Mesendoderm (in vitro differentiated cells): ENCODE data around the gene TGOLN2.

Experiments used
- DNase-seq: peaks from one replicate; pipeline ENCODE4 v3.0.0; 2013
- H2AK5ac ChIP-seq: 2 replicates; pipeline ENCODE4 v1.6.1; 2013; ENCODE audit warnings: low read length, inconsistent platforms
- H2BK120ac ChIP-seq: 2 replicates; pipeline ENCODE4 v1.6.1; 2013; ENCODE audit warnings: low read depth, mild to moderate bottlenecking, low read length, moderate library complexity, mixed read lengths
- H2BK15ac ChIP-seq: replicated peaks from 2 replicates; pipeline ENCODE4 v1.6.1; 2013; ENCODE audit warnings: low read depth, mild to moderate bottlenecking, moderate library complexity
- H2BK5ac ChIP-seq: 2 replicates; pipeline ENCODE4 v1.6.1; 2013; ENCODE audit warnings: low read length, inconsistent platforms
- H3K18ac ChIP-seq: 2 replicates; pipeline ENCODE4 v1.6.1; 2013; ENCODE audit warnings: mild to moderate bottlenecking, low read length, mixed read lengths
- H3K23ac ChIP-seq: one replicate; pipeline ENCODE4 v1.6.1; 2013; ENCODE audit warnings: low read length
- H3K27ac ChIP-seq: 2 replicates; pipeline ENCODE4 v1.5.1; 2013; ENCODE audit warnings: low read depth, mild to moderate bottlenecking, inconsistent platforms, low read length, moderate library complexity
- H3K27me3 ChIP-seq: 2 replicates; pipeline ENCODE4 v1.6.1; 2013; ENCODE audit warnings: low read length, control low read depth, mild to moderate bottlenecking, inconsistent platforms; ENCODE audit not compliant: insufficient read depth, poor library complexity
- H3K36me3 ChIP-seq: 2 replicates; pipeline ENCODE4 v1.6.1; 2013; ENCODE audit warnings: low read length, inconsistent platforms; ENCODE audit not compliant: control insufficient read depth, insufficient read depth
- H3K4ac ChIP-seq: one replicate; pipeline ENCODE4 v1.6.1; 2013; ENCODE audit warnings: low read depth, mild to moderate bottlenecking, low read length, moderate library complexity
- H3K4me1 ChIP-seq: 2 replicates; pipeline ENCODE4 v1.6.1; 2013; ENCODE audit warnings: low read depth, low read length, inconsistent platforms; ENCODE audit not compliant: control insufficient read depth
- H3K4me2 ChIP-seq: 2 replicates; pipeline ENCODE4 v1.6.1; 2013; ENCODE audit warnings: low read length
- H3K4me3 ChIP-seq: 2 replicates; pipeline ENCODE4 v1.5.1; 2013; ENCODE audit warnings: mild to moderate bottlenecking, low read length
- H3K56ac ChIP-seq: one replicate; pipeline ENCODE4 v1.6.1; 2013; ENCODE audit warnings: low read length
- H3K79me1 ChIP-seq: 2 replicates; pipeline ENCODE4 v1.6.1; 2013; ENCODE audit warnings: low read length, inconsistent platforms
- H3K79me2 ChIP-seq: 2 replicates; pipeline ENCODE4 v1.6.1; 2013; ENCODE audit warnings: mild to moderate bottlenecking, low read length; ENCODE audit not compliant: control insufficient read depth, insufficient read depth
- H3K9ac ChIP-seq: 2 replicates; pipeline ENCODE4 v1.6.1; 2013; ENCODE audit warnings: low read length, inconsistent platforms
- H4K5ac ChIP-seq: one replicate; pipeline ENCODE4 v1.6.1; 2013; ENCODE audit warnings: low read length
- H4K8ac ChIP-seq: one replicate; pipeline ENCODE4 v1.6.1; 2013; ENCODE audit warnings: low read depth, mild to moderate bottlenecking, control low read depth, low read length, moderate library complexity
- WGBS: extraction: QIAGEN DNeasy Blood & Tissue Kit; methylation state at CpG from one replicate; pipeline ENCODE4 v1.1.7; 2013; ENCODE audit warnings: low lambda C conversion rate, missing lambda C conversion rate; ENCODE audit not compliant: insufficient coverage; ENCODE audit errors: extremely low coverage; 5-methylcytosine and 5-hydroxymethylcytosine counted together

Gene TGOLN2

DNA sequence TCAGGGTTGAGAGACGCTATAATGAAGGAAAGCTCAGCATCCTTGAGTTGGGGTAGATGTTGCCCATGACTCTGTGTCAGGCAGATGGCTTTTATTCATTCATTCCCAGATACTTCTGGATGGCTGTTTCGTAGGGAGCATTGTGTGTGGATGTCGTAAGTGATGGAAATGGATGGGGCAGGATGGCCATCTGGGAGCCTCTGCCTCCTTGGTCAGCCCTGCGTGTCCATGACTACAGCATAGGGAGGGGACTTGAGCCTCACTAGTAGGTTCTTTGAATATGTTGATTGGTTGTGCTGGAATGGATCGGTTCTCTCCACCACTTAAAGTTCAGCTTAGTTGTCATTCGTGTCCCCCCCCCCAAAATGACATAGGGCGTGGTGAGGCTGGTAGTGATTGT is 44.9 kb downstream of the TGOLN2 start:
- Histone ChIP-seq H2AK5ac (no peak overlapping the region), H2BK5ac (no peak overlapping the region), H3K27me3 (no peaks in the 10 kb centered on the region), H2BK15ac (no peak overlapping the region), H3K4ac (no peak overlapping the region), H3K4me3 (no peak overlapping the region), H4K5ac (no peak overlapping the region), H3K4me2 (no peak overlapping the region), H4K8ac (no peak overlapping the region), H3K79me1 (no peaks in the 10 kb centered on the region), H3K18ac (no peak overlapping the region), H3K56ac (no peak overlapping the region), H3K27ac (no peak overlapping the region), H3K9ac (no peak overlapping the region), H3K79me2 (no peaks in the 10 kb centered on the region), H3K36me3 (no peaks in the 10 kb centered on the region), H3K23ac (no peak overlapping the region), H2BK120ac (no peak overlapping the region), H3K4me1 (no peaks in the 10 kb centered on the region)
- no peak for DNase-seq
- no CpG with 5 or more reads among the region's 7 CpGs for WGBS

- Histone ChIP-seq H3K27me3 (no peaks in the 10 kb centered on the region), H3K4me1 (no peaks in the 10 kb centered on the region), H3K4me2 (no peak overlapping the region), H2BK120ac (no peak overlapping the region), H3K79me2 (no peaks in the 10 kb centered on the region), H3K56ac (no peak overlapping the region), H3K4me3 (no peak overlapping the region), H2BK15ac (no peak overlapping the region), H3K4ac (no peak overlapping the region), H3K79me1 (no peaks in the 10 kb centered on the region), H3K27ac (no peak overlapping the region), H3K36me3 (no peaks in the 10 kb centered on the region), H4K5ac (no peak overlapping the region), H3K18ac (no peak overlapping the region), H3K23ac (no peak overlapping the region), H3K9ac (no peak overlapping the region), H2BK5ac (no peak overlapping the region), H2AK5ac (no peak overlapping the region), H4K8ac (no peak overlapping the region)
- DNase-seq, result no peak
- WGBS, result no CpG with 5 or more reads among the region's 6 CpGs
Observed at GRCh38 chr2:85281553-85281952, 46.2 kb downstream of the TGOLN2 start.

DNA sequence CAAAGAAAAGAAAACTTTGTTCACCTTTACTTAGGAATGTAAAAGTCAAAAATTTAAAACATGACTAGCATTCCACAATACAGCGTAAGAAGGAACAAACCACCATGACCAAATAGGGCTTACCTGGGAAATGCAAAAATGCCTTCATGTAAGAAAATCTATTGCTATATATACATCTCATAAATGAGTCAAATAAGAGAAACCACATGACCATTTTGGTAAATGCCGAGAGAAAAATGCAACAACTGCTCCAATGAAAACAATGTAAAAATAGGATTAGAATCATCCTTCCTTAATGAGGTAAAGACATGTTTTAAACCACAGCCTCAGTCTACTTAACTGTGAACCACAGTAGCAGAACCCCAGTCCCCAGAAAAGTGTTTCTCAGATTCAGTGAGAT is 49.4 kb downstream of the TGOLN2 start:
- no peak for DNase-seq
- H3K79me1 ChIP-seq, result no peaks in the 10 kb centered on the region
- H2BK15ac ChIP-seq, result no peak overlapping the region
- H3K27me3 ChIP-seq, result no peaks in the 10 kb centered on the region
- H3K9ac ChIP-seq, result no peak overlapping the region
- H3K4ac ChIP-seq, result no peak overlapping the region
- no peak overlapping the region for H3K56ac ChIP-seq
- H3K27ac ChIP-seq, result no peak overlapping the region
- H4K5ac ChIP-seq, result no peak overlapping the region
- no peak overlapping the region for H2BK120ac ChIP-seq
- H3K4me2 ChIP-seq, result no peak overlapping the region
- H2BK5ac ChIP-seq, result no peak overlapping the region
- no peak overlapping the region for H3K23ac ChIP-seq
- H3K36me3 ChIP-seq, result no peaks in the 10 kb centered on the region
- no peaks in the 10 kb centered on the region for H3K4me1 ChIP-seq
- no peak overlapping the region for H3K18ac ChIP-seq
- no peak overlapping the region for H2AK5ac ChIP-seq
- H4K8ac ChIP-seq, result no peak overlapping the region
- no peaks in the 10 kb centered on the region for H3K79me2 ChIP-seq
- no peak overlapping the region for H3K4me3 ChIP-seq
- WGBS, result no CpG with 5 or more reads among the region's 2 CpGs

DNA sequence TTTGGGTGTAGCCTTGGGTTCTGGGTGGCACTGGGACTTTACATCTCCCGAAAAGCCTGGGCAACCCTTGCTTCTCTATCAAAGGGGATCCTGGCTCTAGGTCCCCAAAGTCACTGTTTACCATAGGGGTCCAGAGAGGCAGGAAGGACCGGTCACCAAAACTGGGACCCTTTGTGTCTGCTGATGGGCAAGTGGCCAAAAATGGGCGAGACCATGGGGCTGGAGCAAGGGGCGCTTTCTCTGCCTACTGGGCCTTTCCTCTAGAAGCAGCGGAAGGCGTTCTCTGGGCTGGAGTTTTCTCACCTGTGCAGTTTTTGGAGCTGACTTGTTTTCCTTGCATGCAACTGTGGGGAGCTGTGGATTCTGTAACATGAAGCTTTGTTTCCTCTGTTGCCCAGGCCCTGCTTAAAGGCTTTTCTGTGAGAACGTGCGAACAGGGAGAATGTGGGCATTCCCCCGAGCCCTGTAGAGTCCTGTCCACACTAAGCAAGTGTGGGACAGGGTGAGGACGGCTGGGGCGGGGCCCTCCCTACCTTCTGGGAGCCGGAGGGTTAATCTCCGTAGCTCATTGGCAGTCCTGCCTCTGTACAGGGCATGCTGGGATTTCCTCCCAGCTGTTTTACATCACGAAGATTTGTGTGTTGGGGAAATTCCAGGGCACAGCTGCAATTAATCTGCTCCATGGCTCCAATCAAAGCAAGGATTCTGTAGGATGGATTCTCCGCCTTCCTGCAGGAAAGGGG is 50.2 kb downstream of the TGOLN2 start:
- no peaks in the 10 kb centered on the region for H3K4me1 ChIP-seq
- H3K36me3 ChIP-seq, result no peaks in the 10 kb centered on the region
- no peak overlapping the region for H3K27ac ChIP-seq
- H3K9ac ChIP-seq, result no peak overlapping the region
- H3K27me3 ChIP-seq, result no peaks in the 10 kb centered on the region
- no peaks in the 10 kb centered on the region for H3K79me1 ChIP-seq
- H3K23ac ChIP-seq, result no peak overlapping the region
- no peak overlapping the region for H4K8ac ChIP-seq
- H2BK120ac ChIP-seq, result no peak overlapping the region
- no peak overlapping the region for H2BK15ac ChIP-seq
- DNase-seq, result no peak
- no peak overlapping the region for H2BK5ac ChIP-seq
- no peak overlapping the region for H3K56ac ChIP-seq
- H3K79me2 ChIP-seq, result no peaks in the 10 kb centered on the region
- no peak overlapping the region for H3K4ac ChIP-seq
- no peak overlapping the region for H3K18ac ChIP-seq
- H3K4me3 ChIP-seq, result no peak overlapping the region
- no peak overlapping the region for H4K5ac ChIP-seq
- H2AK5ac ChIP-seq, result no peak overlapping the region
- no CpG with 5 or more reads among the region's 15 CpGs for WGBS
- no peak overlapping the region for H3K4me2 ChIP-seq

DNA sequence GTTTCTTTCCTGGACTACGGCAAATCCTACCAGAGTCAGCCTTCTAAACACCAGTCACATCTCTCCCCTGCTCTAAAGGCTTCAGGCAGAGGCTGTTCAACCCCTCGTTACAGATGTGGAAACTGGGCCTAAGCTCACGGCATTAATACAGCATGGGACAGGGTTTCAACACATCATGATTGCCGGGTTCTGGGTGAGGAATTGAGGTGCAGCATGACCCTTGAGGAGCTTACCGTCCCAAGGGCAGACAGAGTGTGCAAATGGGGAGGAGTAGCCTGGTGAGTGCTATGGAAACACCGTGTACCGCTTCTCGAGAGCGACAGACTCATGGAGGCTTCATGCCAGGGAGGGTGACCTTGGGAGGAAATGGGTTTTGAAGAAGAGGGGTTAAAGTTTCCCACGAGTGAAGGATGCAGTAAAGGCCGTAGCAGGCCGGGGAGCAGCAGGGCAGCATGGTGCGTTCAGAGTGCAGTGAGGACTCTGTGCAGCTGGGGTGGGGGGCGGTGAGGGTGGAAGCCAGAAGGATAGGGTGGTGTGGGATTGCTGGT is 51.1 kb downstream of the TGOLN2 start:
- Histone ChIP-seq H3K4me2 (no peak overlapping the region), H3K27ac (no peak overlapping the region), H3K27me3 (no peaks in the 10 kb centered on the region), H2AK5ac (no peak overlapping the region), H4K8ac (no peak overlapping the region), H2BK15ac (no peak overlapping the region), H3K79me2 (no peaks in the 10 kb centered on the region), H3K9ac (no peak overlapping the region), H3K23ac (no peak overlapping the region), H3K56ac (no peak overlapping the region), H4K5ac (no peak overlapping the region), H3K18ac (no peak overlapping the region), H3K4ac (no peak overlapping the region), H3K4me1 (no peaks in the 10 kb centered on the region), H2BK5ac (no peak overlapping the region), H3K36me3 (no peaks in the 10 kb centered on the region), H3K79me1 (no peaks in the 10 kb centered on the region), H2BK120ac (no peak overlapping the region), H3K4me3 (no peak overlapping the region)
- DNase-seq, result no peak
- WGBS, result no CpG with 5 or more reads among the region's 14 CpGs
